Mammary epithelial cell (primary cell): ENCODE data around the gene WDR93.

Experiments
- EZH2 ChIP-seq: IDR thresholded peaks from 2 replicates; pipeline ENCODE4 v1.6.1; 2012; ENCODE audit warnings: low read length, inconsistent platforms, borderline replicate concordance
- TF ChIP-seq, protein P1 (sequence below), 2 donors: IDR thresholded peaks in 1 of 2; conservative IDR thresholded peaks in 1 of 2; 2 replicates each; pipeline ENCODE4 v1.5.1; 2011 to 2012; ENCODE audit warnings: inconsistent platforms in 2 of 2, low read length in 2 of 2, mild to moderate bottlenecking in 2 of 2, control low read depth in 1 of 2, low read depth in 1 of 2; ENCODE audit not compliant: insufficient read depth in 1 of 2; ENCODE audit errors: extremely low read depth in 1 of 2

DNA sequence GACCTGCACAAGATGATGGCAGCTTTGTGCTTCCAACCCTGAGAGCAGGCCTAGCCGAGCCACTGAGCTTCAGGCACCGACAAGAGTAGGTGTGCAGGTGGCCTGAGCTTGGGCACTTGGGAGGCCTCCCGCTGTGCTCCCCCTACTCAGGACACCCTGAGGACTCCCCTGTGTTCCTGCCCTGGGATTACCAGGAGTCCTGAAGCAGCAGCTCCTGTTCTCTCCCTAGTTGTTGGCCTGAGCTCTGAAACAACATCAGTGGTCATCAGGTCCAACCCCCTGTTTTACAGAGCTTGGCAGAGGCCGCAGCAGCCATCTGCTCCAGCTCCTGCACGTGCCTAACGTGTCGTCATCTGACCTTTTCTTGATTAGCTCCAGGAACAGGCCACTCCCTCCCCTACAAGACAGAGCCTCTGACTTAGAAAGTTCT lies 77.5 kb downstream of the WDR93 start:
- TF ChIP-seq, protein P1, sequence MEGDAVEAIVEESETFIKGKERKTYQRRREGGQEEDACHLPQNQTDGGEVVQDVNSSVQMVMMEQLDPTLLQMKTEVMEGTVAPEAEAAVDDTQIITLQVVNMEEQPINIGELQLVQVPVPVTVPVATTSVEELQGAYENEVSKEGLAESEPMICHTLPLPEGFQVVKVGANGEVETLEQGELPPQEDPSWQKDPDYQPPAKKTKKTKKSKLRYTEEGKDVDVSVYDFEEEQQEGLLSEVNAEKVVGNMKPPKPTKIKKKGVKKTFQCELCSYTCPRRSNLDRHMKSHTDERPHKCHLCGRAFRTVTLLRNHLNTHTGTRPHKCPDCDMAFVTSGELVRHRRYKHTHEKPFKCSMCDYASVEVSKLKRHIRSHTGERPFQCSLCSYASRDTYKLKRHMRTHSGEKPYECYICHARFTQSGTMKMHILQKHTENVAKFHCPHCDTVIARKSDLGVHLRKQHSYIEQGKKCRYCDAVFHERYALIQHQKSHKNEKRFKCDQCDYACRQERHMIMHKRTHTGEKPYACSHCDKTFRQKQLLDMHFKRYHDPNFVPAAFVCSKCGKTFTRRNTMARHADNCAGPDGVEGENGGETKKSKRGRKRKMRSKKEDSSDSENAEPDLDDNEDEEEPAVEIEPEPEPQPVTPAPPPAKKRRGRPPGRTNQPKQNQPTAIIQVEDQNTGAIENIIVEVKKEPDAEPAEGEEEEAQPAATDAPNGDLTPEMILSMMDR (conservative IDR thresholded peaks at IDR 0.05 in 1 of 2, IDR thresholded peaks at IDR 0.05 in 1 of 2; ENCODE audit: extremely low read depth in 1 of 2, insufficient read depth in 1 of 2, low read depth in 1 of 2, low read length in 2 of 2) = no peak
- TF ChIP-seq EZH2 = no peak
